ENCODE data around the gene CTAG2. TPM values are rescaled to one million over a fixed set of nuclear protein-coding genes. Genes with fewer than 3 reads are reported as not detected.
"Not testable (repeated sequence)": the region's sequence is repeated elsewhere in the genome, so short reads cannot be mapped to it uniquely, and the experiment has no call there.

CTAG2 gene
- not detected for total RNA-seq

DNA sequence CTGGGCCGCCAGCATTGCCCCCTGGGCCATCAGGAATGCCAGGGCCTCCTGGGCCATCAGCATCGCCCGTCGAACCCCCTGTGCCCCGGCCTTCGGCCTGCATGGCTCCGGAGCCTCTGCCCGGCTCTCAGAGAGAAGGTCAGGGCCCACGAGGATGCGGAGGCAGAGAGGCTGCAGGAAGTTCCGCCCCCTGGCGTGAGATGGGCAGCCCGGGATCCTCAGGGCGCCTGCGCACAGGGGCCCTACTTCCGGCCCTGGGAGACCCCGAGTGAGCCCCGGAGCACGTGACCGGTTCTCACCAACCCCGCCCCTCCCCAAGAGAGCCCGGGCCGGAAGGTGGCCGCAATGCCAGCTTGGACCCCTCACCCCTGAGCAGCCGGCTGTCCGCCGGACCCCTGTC is at the start of gene CTAG2:
Gene CTAG2, minus strand, starts transcription at position 167 of the 400 bp plus-strand sequence. Its CDS starts 64 bp downstream, at position 103.
- H3K27me3 ChIP-seq; DNase-seq; ATAC-seq (ENCODE audit: low FRiP score in 2 of 2); H3K4me1 ChIP-seq; H3K4me3 ChIP-seq; H3K36me3 ChIP-seq; H3K27ac ChIP-seq; H3K9me3 ChIP-seq: not testable (repeated sequence)
- no CpG with 5 or more reads among the region's 27 CpGs for WGBS, 2 donors

DNA sequence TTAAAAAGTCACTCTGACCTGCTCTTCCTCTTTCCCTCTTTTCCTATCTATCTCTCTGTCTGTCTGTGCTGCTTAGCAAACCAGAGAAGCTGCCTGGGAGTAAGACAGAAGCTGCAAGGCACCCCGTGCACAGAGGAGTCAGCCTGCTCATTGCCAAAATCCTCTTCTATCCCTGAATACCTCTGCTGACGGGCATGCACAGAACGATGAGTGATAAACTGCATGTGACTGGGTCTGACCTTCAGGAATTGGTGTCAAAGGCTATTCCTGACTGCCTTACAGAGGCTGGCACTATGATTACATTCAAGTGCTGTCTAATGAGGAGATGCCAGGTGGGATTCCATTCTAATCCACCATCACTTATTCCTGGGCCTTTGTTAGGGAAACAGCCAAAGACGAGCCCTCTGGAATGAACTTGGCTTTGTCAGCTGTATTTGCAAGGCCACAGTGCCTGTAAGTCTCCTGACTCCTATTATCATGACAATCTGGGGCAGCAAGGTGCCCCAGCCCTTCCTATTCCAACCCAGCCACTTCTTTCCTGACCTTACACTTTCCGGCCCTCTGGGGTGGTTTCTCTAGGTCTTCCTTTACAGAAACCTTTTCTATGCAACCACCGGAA is 45.4 kb upstream of the CTAG2 start:
- no peak for ATAC-seq (ENCODE audit: low FRiP score in 2 of 2)
- no peak overlapping the region for H3K27ac ChIP-seq
- no peaks in the 10 kb centered on the region for H3K4me1 ChIP-seq
- no peaks in the 10 kb centered on the region for H3K27me3 ChIP-seq
- WGBS, 2 donors: 73 to 83% methylated on average over 4 to 6 of the region's 6 CpGs
- H3K9me3 ChIP-seq: no peaks in the 10 kb centered on the region
- TF ChIP-seq, protein P1, sequence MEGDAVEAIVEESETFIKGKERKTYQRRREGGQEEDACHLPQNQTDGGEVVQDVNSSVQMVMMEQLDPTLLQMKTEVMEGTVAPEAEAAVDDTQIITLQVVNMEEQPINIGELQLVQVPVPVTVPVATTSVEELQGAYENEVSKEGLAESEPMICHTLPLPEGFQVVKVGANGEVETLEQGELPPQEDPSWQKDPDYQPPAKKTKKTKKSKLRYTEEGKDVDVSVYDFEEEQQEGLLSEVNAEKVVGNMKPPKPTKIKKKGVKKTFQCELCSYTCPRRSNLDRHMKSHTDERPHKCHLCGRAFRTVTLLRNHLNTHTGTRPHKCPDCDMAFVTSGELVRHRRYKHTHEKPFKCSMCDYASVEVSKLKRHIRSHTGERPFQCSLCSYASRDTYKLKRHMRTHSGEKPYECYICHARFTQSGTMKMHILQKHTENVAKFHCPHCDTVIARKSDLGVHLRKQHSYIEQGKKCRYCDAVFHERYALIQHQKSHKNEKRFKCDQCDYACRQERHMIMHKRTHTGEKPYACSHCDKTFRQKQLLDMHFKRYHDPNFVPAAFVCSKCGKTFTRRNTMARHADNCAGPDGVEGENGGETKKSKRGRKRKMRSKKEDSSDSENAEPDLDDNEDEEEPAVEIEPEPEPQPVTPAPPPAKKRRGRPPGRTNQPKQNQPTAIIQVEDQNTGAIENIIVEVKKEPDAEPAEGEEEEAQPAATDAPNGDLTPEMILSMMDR (IDR thresholded peaks at IDR 0.05): no peak
- TF ChIP-seq EP300 (IDR thresholded peaks at IDR 0.05): no peak
- no peak for TF ChIP-seq POLR2A (IDR thresholded peaks at IDR 0.05)
- no peak for TF ChIP-seq POLR2AphosphoS5 (IDR thresholded peaks at IDR 0.05)
- H3K4me3 ChIP-seq: no peak overlapping the region
- H3K36me3 ChIP-seq: peaks cover 0 to 29% (median 5%) of the 10 kb centered on the region in 4 donors
- no peak for DNase-seq

DNA sequence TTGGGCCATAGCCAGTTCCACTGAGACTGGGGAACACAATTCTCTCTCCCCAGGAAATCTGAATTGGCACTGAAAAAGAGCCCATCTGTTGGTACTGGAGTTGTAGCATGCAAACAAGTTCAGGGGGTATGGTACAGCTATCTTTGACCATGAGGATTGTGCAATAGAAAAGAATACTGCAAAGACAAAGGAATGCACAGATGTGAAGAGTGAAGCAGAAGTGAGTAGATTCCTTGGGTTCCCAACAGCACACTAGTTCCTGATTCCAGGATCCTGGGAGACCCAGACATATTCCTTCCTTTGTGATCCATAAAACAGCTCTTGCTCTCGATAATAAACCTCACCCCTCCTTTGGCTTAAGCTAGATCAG is 43.3 kb upstream of the CTAG2 start:
- Histone ChIP-seq H3K4me3 (no peak overlapping the region), H3K27ac (no peak overlapping the region), H3K36me3 (peaks cover 0 to 29% (median 5%) of the 10 kb centered on the region in 4 donors), H3K9me3 (no peaks in the 10 kb centered on the region), H3K27me3 (no peaks in the 10 kb centered on the region), H3K4me1 (no peaks in the 10 kb centered on the region)
- ATAC-seq (ENCODE audit: low FRiP score in 2 of 2) (no peak), DNase-seq (no peak)
- 65% methylated on average over 1 of the region's 1 CpG; no CpG with 5 or more reads in 1 of the 2 donors for WGBS, 2 donors
- TF ChIP-seq POLR2AphosphoS5 (IDR thresholded peaks at IDR 0.05): no peak
- no peak for TF ChIP-seq POLR2A (IDR thresholded peaks at IDR 0.05)
- TF ChIP-seq, protein P1 (IDR thresholded peaks at IDR 0.05): no peak
- no peak for TF ChIP-seq EP300 (IDR thresholded peaks at IDR 0.05)

DNA sequence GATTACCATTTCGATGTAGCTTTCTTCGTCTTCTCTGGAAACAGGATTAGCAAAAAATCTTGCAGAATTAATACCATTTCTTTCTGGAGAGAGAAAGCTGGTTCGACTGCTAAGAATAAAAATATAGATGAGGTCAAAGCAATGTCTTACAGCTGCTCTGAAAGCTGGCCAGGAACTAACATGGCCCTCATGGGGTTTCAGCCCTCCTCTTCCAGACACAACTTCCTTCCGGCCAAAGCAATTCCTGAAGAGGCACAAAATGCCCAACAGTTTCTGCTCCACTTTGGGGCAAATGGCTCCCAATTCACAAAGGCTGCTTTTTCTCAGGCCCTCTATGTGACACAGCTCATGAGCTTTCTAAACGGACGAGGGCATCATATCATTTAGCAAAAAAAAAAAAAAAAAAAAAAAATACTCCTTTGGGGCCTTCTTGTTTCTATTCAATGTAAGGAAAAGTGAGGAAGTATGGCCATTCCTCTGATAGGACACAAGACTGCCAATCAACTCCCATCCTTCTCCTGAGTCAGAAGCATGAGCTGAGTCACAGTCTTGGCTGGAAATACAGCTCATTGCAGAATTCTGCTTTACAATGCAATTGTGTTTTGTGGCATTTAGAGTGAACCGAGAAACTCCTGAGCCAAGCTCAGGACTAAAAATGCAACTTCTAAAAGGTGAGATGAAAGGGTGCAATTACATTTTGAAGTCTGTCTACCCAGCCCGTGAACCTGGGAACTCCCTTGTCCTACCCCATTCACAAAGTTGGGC is 42.7 kb upstream of the CTAG2 start:
- Histone ChIP-seq H3K27me3 (no peaks in the 10 kb centered on the region), H3K27ac (no peak overlapping the region), H3K9me3 (no peaks in the 10 kb centered on the region), H3K4me3 (no peak overlapping the region), H3K36me3 (peaks cover 0 to 29% (median 5%) of the 10 kb centered on the region in 4 donors), H3K4me1 (no peaks in the 10 kb centered on the region)
- ATAC-seq (ENCODE audit: low FRiP score in 2 of 2): no peak
- WGBS, 2 donors: 73 to 77% methylated on average over 8 of the region's 8 CpGs
- TF ChIP-seq EP300 (IDR thresholded peaks at IDR 0.05) (no peak), POLR2AphosphoS5 (IDR thresholded peaks at IDR 0.05) (no peak), POLR2A (IDR thresholded peaks at IDR 0.05) (no peak)
- TF ChIP-seq, protein P1 (IDR thresholded peaks at IDR 0.05): no peak
- DNase-seq: no peak

DNA sequence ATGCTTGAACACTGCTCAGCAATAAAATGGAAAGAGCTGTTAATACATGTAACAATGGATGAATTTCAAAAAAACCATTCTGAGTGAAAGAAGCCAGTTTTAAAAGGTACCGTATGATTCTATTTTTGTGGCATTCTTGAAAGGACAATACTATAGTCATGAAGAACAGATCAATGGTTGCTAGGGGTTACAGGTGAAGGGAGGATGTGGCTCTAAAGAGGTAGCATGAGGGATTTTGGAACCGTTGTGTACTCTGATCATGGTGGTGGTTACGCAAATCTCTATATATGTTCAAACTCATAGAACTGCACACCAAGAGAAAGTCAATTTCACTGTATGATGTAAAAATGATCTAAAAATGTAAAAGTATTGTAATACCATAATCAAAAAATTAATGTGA is 40.0 kb upstream of the CTAG2 start:
- H3K4me3 ChIP-seq: no peak overlapping the region
- H3K27ac ChIP-seq: no peak overlapping the region
- peaks cover 0 to 14% (median under 1%) of the 10 kb centered on the region in 4 donors for H3K36me3 ChIP-seq
- no peaks in the 10 kb centered on the region for H3K9me3 ChIP-seq
- WGBS, 2 donors: 86 to 94% methylated on average over 3 of the region's 3 CpGs
- no peaks in the 10 kb centered on the region for H3K4me1 ChIP-seq
- TF ChIP-seq EP300 (IDR thresholded peaks at IDR 0.05) (no peak), POLR2AphosphoS5 (IDR thresholded peaks at IDR 0.05) (no peak), POLR2A (IDR thresholded peaks at IDR 0.05) (no peak)
- TF ChIP-seq, protein P1 (IDR thresholded peaks at IDR 0.05): no peak
- DNase-seq: no peak
- H3K27me3 ChIP-seq: no peaks in the 10 kb centered on the region
- ATAC-seq (ENCODE audit: low FRiP score in 2 of 2): no peak

DNA sequence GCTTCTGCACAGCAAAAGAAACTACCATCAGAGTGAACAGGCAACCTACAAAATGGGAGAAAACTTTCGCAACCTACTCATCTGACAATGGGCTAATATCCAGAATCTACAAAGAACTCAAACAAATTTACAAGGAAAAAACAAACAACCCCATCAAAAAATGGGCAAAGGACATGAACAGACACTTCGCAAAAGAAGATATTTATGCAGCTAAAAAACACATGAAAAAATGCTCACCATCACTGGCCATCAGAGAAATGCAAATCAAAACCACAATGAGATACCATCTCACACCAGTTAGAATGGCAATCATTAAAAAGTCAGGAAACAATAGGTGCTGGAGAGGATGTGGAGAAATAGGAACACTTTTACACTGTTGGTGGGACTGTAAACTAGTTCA is 37.1 kb upstream of the CTAG2 start:
- ATAC-seq (ENCODE audit: low FRiP score in 2 of 2): not testable (repeated sequence)

DNA sequence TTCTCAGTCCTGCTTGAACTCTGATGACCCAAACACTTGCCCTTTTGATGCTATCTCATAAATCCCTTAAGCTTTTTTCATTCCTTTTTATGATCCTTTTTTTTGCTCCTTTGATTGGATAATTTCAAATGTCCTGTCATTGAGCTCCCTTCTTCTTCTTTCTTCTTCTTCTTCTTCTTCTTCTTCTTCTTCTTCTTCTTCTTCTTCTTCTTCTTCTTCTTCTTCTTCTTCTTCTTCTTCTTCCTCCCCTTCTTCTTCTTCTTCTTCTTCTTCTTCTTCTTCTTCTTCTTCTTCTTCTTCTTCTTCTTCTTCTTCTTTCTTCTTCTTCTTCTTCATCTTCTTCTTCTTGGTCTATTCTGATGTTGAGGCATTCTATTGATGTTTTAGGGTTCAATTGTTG is 18.7 kb upstream of the CTAG2 start:
- H3K9me3 ChIP-seq: peaks cover 0 to 22% (median 0%) of the 10 kb centered on the region in 4 donors
- H3K4me3 ChIP-seq; H3K36me3 ChIP-seq; H3K4me1 ChIP-seq; DNase-seq; H3K27ac ChIP-seq; H3K27me3 ChIP-seq; ATAC-seq (ENCODE audit: low FRiP score in 2 of 2): not testable (repeated sequence)

More for the DNA sequence above, 37.1 kb upstream of the CTAG2 start:
- not testable (repeated sequence) for H3K4me3 ChIP-seq, H3K27ac ChIP-seq, H3K9me3 ChIP-seq, DNase-seq, H3K36me3 ChIP-seq, H3K27me3 ChIP-seq, H3K4me1 ChIP-seq
- 89 to 93% methylated on average over 2 of the region's 2 CpGs for WGBS, 2 donors

DNA sequence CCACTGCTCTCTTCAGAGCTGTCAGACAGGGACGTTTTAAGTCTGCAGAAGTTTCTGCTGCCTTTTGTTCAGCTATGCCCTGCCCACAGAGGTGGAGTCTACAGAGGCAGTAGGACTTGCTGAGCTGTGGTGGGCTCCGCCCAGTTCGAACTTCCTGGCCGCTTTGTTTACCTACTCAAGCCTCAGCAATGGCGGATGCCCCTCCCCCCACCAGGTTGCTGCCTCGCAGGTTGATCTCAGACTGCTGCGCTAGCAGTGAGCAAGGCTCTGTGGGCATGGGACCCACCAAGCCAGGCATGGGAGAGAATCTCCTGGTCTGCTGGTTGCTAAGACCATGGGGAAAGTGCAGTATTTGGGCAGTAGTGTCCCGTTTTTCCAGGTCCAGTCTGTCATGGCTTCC is 17.5 kb upstream of the CTAG2 start:
- not testable (repeated sequence) for ATAC-seq (ENCODE audit: low FRiP score in 2 of 2); DNase-seq; H3K4me1 ChIP-seq; H3K27ac ChIP-seq; H3K4me3 ChIP-seq; H3K36me3 ChIP-seq; H3K27me3 ChIP-seq
- peaks cover 0 to 22% (median 0%) of the 10 kb centered on the region in 4 donors for H3K9me3 ChIP-seq
- WGBS, 2 donors: 74% methylated on average over 7 of the region's 8 CpGs; no CpG with 5 or more reads in 1 of the 2 donors

All from upper lobe of left lung (tissue), 6 donors.